ENCODE measurements around the gene CTDSP2.
A peak's percentile ranks its signal among the peaks of the same experiment; 100 is the strongest.
"Not testable (repeated sequence)": the region's sequence is repeated elsewhere in the genome, so short reads cannot be mapped to it uniquely, and the experiment has no call there.

Gene CTDSP2

DNA sequence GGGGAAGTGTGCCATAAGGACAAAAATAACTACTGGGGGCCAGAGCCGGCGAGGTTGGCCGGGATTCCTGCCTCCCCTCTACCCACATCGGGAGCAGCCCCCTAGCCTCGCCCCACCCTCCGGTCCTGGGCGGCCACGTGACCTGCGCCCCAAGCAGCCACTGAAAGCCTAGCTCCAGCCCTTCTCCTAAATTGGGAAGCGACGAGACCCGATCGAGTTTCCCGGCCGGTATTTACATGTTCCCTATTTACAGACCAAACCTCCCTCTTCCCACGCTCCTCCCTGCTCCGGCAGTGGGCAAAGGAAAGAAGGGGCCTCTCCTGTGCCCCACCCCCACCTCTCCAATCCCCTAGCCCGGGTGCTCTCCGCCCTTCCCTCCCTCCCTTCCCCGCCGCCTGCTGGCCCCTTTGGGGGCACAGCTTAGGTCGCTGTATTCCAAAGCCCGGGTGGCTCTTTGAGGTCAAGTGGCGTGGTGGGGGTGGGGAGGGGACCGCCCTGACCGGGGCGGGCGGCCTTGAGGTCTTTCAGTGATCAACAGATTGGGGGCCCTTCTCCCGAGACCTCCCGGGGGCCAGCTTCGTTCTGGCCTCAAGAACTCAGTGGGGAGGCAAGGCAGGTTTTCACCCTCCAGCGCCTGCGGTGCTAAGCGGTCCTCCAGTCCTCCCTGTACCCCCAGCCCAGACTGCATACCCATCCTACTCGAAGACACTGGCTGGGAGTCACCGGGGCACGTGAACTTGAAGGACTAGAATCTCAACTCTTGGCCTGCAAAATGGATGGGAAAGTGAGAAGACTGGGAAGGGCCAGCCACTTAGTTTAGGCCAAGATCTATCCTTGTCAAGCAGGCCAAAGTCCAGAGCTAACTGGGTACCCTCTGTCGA lies 6.3 kb upstream of the CTDSP2 start:
- no peak for DNase-seq (ENCODE audit: low spot score)

DNA sequence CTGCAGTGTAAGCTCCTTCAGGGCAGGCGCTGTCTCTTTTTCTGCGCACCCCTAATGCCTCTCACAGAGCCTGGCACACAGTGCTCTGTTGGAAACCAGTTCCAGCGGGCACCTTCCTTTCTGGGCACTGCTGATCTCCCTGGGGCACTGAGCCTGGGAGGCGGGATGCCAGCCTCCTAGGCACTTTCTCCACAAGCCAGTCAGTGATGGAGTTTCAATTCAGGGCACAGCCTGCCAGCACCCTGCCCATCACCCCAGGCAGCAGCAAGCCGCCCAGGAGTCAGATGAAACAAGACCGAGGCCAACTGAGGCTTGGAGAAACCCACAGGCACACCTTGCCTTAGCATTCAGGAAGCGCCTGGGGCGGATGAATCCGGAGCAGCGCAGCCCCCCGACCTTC lies 5.7 kb upstream of the CTDSP2 start:
- DNase-seq (ENCODE audit: low spot score), result no peak

DNA sequence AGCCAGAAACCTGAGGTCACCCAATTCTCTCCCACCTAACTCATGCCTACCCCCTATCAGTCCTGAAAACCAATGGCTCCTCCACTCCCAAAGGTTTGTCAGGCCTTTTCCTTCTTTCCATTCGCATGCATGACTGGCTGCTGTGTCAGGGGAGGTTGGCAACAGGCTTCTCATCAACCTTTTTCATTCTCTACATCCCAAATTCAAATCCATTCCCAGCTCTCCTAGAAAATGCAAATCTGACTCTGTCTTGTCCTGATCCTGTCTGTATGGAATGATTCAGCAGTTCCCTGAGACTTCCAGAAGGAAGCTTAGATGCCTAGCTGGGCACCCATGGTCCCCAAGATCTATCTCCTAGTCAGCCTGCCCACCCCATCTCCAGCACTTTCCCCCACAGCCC lies 5.0 kb upstream of the CTDSP2 start:
- no peak for DNase-seq (ENCODE audit: low spot score)

DNA sequence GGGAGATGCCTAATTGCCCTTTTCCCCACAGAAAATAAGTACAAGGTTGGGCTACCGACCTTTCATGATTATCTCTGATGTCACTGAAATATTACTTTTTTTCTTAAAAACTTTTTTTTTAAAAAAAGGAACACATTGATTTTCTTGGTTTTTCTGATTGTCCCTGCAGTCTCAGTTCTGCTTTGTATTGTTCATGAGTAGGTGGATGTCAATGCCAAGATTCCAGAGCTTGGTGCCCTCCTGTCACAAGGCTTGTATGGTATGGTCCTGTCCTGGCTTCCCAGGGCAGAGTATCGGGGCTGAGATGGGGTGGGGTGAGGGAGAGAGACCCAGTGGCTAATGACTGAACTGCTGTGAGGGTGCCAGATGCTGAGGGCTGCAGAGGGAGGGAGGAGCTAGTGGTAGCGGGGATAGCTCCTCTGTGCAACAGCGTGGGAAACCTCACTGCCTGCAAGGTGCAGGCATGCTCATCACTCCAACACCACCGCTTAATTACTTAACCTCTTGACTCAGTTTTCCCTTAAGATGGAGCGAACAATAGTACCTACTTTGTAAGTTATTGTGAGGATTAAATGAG lies 4.4 kb upstream of the CTDSP2 start:
- no peak for DNase-seq (ENCODE audit: low spot score)

DNA sequence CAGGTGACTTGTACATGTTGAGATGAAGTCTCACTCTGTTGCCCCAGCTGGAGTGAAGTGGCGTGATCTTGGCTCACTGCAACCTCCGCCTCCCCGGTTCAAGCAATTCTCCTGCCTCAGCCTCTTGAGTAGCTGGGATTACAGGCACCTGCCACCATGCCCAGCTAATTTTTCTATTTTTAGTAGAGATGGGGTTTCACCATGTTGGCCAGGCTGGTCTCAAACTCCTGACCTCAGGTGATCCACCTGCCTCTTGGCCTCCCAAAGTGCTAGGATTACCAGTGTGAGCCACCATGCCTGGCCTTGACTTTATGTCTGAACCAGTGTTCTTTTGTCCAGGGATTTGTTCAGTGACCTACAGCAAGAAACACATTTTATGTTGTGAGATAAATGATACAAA lies 2.9 kb upstream of the CTDSP2 start:
- not testable (repeated sequence) for DNase-seq (ENCODE audit: low spot score)

DNA sequence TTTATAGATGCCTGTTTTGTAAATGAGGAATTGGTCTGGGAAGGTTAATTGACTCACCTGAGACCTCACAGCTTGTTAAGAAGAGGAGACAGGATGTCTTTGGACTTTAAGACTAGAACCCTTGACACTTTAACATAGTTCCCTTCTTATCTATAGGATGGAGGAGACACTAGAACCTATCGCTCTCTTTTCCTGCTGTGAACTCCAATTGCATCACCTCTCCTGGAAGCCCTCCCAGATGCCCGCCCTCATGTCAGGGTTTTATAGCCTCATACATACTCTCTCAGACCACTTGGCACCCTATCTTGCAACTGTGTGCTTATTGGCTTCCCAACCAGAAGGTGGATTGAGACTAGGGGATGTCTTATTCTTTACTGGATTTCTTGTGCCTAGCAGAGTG lies 2.5 kb upstream of the CTDSP2 start:
- DNase-seq (ENCODE audit: low spot score), result no peak

DNA sequence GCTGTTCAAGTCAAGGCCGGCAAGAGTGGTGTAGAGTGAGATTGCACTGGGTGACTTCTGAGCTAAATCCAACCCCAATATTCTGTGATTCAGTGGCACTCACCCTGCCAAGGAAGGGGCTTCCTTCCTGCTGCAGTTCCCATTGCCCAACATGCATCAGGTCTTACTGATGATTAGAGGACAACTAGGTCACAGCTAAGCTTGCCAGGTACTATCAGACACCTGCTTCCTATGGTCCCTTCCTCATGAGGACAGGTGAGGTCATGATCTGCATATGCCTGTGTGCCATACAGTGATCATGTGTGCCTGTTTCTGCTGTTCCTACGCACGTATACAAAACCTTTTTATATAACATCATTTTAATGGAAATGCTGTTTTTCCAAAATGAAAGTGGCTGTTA lies 1.7 kb upstream of the CTDSP2 start:
- DNase-seq (ENCODE audit: low spot score), result no peak

DNA sequence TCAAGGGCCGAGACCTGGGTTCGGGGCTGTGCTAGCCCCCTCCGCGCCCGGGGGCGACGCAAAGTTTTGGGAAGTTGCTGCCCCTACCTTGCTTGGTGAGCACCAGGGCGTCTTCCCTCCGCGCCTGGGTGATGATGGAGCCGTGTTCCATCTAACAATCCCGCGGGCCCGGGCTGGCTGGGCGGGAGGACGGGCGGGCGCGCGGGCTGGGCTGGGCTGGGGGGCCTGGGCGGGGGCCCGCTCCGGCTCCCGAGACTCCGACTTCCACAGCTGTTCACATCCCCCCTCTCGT lies 298 bp downstream of the CTDSP2 start:
- no peak for DNase-seq (ENCODE audit: low spot score)

DNA sequence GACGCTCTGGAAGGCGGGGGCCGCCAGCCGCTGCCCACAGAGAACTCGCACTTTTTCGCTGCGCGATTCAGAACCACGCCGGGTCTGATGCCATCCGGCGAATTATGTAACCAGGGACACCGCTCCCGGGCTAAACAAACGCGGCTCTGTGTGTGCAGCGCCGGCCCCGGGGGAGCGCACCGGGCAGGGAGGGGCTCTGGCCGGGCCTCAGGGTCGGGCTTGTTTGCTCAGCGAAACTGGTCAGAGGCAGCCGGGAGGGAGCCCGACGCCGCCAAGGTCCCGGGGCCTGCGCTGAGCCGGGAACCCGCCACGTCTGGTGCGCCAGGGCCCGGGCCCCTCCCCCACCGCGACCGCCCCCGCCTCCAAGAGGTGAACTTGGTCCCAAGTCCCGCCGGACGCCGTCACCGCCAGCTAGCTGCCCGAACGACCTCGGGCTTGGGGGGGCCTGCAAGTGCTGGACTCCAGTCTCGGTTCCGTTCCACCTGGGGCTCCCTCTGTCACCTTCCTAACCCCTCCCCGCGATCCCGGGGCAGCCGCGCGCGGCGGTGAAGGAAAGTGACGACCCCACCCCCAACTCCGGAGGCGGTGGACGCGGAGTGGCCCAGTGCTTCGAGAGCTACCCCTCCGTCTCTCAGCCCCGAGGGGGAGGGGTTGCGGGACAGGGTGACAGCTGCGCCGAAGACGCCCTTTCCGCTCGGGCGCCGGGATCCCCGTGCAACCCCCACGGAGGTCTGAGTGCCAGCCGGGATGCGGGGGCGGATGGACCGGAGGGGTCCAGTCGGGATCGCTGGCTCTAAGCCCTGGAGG lies 848 bp downstream of the CTDSP2 start:
- peak; percentile 77 for DNase-seq (ENCODE audit: low spot score)

DNA sequence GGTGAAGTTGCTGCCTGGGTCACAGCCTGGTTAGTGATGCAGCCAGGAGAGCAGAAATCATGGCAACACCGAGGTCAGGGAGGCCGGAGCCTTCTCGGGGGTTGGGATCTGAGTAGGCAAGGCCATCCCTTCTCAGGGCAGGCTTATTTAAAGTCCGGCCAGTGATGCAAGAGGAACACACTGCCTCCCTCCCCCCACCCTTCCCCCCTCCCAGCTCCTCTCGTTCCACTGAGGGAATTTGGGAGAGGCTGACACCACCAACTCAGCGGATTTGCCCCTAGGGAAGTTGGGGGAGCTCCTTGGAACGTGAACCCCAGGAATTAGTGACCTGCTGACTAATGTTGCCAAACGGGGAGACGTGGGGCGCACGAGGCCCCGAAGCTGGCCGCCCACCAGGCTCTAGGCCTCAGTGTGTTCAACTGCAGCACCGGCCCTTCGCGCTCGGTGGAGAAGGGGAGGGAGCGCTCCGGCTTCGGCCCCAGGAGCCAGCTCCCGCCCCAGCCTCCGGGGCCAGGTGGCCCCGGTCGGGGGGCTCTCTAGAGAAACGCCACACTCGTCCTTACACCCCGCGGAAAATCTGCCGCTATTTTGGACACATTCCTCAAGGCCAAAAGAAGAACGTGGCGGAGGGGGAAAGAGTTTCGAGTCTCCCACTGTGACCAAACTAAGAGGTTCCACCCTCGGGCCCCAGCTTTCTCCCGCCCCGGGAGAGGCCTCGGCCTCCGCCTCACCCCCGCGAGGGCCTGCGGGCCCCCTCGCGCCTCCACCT lies 1.6 kb downstream of the CTDSP2 start:
- DNase-seq (ENCODE audit: low spot score), result peak; percentile 81

DNA sequence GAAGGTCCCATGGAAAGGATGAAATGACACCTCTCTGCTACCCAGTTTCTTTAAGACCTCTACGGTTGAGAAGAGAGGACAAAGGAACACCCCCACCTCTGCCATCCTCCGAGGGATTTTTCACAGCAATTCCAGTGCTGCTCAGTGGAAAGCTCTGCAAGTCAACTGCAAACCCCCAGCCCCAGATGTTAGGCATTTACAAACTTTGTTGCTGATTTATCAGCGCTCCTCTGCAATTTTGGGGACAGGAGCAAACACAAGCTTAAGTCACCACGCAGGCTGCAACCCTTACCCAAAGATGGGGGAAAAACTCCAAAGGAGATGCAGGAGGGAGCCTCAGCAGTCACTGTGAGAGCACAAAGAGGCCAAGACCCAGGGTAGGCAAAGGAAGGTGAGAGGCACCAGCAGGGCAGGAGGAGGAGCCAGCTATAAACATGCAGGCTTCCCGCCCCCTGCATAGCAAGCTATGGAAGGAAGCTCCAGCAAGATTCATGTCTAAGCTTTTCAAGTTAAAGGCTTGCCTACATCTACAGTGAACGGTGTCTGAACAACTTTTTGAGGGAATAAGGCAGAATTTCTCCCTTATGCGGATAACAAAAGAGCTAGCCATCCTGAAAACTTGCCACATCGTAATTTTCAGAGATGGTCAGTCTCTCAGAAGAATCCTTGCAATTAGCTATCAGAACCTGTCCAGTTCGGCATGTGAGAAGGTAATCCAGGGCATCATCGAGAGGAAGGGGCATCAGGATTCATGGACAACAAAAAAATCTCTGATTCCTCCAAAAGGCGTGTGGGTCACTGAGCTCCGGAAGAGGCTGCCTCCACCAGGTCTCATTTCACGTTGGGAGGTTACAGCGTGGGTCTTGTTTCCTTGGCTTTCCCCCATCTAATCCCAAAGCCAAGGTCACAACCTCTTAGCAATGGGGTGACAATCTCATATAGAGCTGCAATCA lies 3.9 kb downstream of the CTDSP2 start:
- peak; percentile 42 for DNase-seq (ENCODE audit: low spot score)

DNA sequence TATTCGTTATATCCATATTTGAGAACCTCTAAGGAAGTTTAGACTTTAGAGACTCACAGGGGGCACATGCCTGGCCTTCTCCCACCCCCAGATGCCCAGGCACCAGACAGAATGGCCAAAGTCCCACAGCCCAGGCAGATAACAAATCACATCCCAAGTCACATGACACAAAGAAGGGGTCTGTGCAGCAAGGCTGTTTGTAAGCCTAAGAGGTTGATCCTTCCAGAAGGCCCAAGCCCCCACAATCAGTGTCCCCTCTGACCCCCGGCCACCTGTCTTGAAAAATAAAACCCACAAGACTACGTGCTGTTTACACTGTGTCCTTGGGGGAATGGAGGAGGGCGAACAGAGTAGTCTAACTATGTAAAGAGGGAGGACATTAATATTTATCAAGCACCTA lies 5.1 kb downstream of the CTDSP2 start:
- DNase-seq (ENCODE audit: low spot score), result no peak

DNA sequence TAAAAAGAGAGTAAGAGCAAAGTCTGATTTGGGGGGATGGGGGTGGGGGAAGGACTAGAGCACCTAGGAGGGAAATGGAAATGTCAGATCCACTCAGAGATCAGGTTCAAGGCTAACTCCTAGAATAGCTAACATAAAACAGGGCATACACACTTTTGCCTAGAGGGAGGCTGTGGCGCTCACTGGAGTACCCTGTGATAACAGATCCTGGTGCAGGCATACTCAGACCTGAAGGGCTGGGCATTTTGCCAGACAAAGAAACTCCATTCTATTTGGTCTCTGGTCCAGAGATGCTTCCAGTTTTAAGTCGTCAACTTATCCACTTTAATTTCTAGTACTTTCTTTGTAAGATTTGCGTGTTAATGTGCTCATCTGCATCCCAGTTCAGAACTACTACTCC lies 5.8 kb downstream of the CTDSP2 start:
- DNase-seq (ENCODE audit: low spot score), result no peak

DNA sequence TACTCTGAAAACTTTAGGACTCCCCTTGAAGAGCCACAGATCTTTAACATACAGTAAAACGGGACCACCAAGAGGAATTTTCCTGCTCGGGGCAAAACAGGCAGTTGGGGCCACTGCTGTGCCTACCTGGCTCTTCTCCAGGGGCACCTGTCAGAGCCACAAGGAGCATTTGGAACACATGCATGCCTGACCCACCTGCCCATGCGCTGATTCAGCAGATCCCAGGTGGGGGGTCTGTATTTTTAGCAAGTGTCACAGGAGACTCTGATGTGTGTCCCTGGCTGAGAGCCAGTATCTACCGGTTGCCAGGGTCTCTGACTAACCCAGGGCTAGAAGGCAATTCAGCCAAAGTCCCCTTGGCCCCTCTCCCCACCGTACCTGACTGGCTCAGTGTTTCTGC lies 6.5 kb downstream of the CTDSP2 start:
- DNase-seq (ENCODE audit: low spot score), result no peak

DNA sequence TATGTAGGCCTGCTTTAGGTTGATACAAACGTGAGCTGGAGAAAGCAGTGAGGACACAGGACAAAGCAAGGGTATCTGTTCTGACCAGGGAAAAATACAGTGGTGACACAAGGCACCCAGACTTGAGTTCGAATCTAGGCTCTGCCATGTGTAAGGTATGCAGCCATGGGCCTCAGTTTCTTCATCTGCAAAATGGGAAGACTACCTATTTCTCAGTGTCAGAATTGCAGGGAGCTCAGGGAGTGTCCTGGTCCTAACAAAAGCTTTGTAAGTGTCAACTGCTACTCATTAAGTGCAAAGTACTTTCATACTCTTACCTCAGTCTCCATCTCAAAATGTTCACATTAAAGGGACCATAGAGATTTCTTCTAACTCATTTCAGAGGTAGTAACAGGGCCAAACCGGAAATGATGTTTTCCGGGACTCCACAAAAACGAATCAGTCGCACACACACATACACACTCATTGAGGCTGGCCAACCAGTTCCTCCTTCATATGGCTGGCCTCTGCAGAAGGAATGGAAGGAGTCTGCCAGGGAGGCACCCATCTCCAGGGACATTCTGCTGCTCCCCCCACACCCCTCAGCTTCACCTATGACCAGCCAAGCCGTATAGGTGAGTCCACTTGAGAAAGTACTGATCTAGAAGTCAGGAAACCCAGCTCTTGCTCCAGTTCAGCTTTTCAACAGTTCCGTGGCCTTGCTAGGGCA lies 7.8 kb downstream of the CTDSP2 start:
- DNase-seq (ENCODE audit: low spot score), result no peak

DNA sequence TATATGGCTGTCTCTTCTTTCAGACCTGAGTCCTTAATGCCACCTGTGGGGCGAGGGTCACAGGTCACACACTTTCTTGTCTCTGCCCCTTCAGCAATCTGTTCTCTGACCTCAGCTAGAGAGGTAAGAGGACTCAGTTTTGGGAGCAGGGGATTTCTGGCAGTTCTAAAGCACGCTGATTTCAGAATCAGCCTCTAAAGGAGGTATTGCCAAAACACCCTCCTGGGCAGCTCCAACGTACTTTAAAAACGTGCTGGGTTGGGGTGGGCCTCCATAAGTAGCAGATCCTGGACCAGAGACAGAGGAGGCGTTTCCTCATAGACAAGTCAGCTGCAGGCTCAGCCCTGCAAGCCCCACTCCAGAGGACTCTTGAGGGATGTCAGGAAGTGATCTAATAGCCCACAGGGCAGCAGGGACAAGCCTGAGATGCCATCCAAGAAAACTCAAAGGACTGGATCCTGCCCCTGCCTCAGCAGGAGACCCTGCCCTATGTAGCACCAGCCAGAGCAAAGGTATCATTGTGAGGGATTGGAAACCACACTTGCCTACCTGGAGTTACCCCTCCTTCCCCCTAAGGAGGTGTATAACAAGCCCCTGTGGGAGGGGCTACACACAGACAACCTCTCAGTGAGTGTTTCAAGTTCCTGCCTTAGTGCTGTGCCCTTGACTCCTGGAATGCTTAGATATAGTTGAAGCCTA lies 8.5 kb downstream of the CTDSP2 start:
- no peak for DNase-seq (ENCODE audit: low spot score)

DNA sequence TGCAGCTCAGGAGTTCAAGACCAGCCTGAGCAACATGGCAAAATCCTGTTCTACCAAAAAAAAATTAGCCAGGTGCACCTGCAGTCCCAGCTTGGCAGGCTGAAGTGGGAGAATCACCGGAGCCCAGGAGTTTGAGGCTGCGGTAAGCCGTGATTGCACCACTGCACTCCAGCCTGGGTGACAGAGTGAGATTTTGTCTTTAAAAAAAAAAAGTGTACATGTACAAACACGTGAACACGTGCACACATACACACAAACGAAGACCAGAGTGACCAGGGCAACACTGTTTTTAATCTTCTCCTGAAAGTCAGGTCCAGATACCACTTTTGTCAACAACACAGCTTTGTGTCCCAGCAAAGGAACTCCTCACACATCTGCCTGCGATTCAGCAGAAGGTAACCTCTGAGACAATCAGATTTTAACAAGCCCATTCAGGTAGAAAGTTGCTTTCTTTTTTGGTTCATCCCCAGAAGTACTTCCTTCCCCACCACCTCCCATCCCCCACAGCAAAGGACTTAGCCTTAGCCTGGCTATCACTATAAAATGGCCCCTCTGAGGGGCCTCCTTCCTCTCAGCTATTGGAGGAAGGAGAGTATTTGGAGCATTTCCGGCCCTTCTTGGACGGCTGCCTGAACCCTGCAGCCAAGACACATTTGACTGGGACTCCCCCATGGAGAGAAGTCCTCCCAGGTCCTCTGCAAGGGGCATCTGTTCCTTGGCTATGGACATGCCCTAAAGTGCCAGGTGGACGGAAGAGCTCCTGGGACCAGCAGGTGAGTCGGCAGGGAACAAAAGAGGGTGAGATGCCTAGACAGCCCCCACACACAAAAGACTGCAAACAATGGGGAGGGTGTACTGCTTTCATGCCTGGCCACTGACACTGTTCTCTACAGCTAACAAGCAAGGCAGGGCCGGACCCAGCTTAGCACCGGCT lies 9.8 kb downstream of the CTDSP2 start:
- no peak for DNase-seq (ENCODE audit: low spot score)

DNA sequence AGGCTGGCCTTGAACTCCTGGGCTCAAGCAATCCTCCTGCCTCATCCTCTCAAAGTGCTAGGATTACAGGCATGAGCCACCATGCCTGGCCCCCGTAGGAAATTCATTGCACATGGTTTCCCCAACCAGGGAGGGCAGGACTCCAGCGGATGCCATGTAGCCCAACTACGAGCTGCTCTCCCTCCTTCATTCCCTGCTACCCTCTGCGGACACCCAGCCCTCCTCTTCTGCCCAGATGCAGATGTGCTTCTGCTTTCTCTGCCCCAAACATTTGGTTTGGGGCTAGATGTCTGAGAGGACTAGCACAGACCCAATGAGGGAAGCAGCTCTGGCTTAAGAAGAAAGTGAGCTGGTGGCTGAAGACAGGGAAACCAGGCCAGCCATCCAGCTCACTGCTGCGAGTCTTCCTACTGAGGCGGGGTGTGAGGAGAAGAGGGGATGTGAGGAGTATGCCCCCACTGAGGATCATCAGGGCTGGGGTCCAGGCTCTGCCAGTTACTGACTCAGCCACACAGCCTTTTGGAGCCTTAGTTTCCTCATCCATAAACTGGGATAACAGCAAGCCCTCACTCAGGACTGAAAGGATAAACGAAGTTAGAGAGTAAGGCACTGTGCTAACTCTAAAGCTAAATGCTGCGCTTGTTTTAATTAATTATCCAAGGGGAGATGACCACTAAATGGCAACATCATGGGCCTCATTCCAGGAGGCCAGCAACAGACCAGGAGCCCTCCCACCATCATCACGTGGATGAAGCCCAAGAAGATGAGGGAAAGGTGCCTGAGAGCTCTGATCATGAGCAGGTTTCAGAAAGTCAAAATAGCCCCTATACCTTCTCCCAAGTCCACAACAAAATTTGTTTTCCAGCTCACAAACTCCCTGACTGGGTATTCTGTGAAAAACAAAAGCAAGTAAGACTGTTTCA lies 10.9 kb downstream of the CTDSP2 start:
- DNase-seq (ENCODE audit: low spot score), result no peak

Data from HuH-7 (cell line).